Fibroblast of skin of right quadriceps (primary cell): ENCODE results near the gene EXOC3L4.
"Not testable (repeated sequence)": the region's sequence is repeated elsewhere in the genome, so short reads cannot be mapped to it uniquely, and the experiment has no call there.

Source experiments
- DNase-seq: peaks from one replicate; pipeline ENCODE4 v3.0.0-alpha.2; 2013

Gene EXOC3L4

GRCh38 chr14:103135333-103136260 lies 41.1 kb downstream of the EXOC3L4 start:
- DNase-seq: no peak

GRCh38 chr14:103136388-103137271 lies 42.1 kb downstream of the EXOC3L4 start:
- DNase-seq: peak; percentile 70

- no peak for DNase-seq
Observed at GRCh38 chr14:103137689-103138300, 43.3 kb downstream of the EXOC3L4 start.

- DNase-seq: no peak
Observed at GRCh38 chr14:103138301-103139131, 44.0 kb downstream of the EXOC3L4 start.

- no peak for DNase-seq
Observed at GRCh38 chr14:103139132-103140025, 44.9 kb downstream of the EXOC3L4 start.

GRCh38 chr14:103140316-103141109 lies 46.0 kb downstream of the EXOC3L4 start:
- no peak for DNase-seq

GRCh38 chr14:103141117-103141796 lies 46.7 kb downstream of the EXOC3L4 start:
- DNase-seq: no peak

- DNase-seq: no peak
Observed at GRCh38 chr14:103142026-103142425, 47.5 kb downstream of the EXOC3L4 start.

GRCh38 chr14:103142721-103143302 lies 48.3 kb downstream of the EXOC3L4 start:
- no peak for DNase-seq

GRCh38 chr14:103143506-103143905 lies 49.0 kb downstream of the EXOC3L4 start:
- peak; percentile 45 for DNase-seq

- DNase-seq: peak; percentile 87
Observed at GRCh38 chr14:103144085-103144484, 49.6 kb downstream of the EXOC3L4 start.

- DNase-seq: no peak
Observed at GRCh38 chr14:103146141-103146709, 51.7 kb downstream of the EXOC3L4 start.

- no peak for DNase-seq
Observed at GRCh38 chr14:103149351-103150237, 55.1 kb downstream of the EXOC3L4 start.

- no peak for DNase-seq
Observed at GRCh38 chr14:103151270-103151945, 56.9 kb downstream of the EXOC3L4 start.

- DNase-seq: no peak
Observed at GRCh38 chr14:103155010-103155409, 60.5 kb downstream of the EXOC3L4 start.

GRCh38 chr14:103155416-103155815 lies 60.9 kb downstream of the EXOC3L4 start:
- DNase-seq: not testable (repeated sequence)

GRCh38 chr14:103155826-103156394 lies 61.4 kb downstream of the EXOC3L4 start:
- DNase-seq: no peak
